ENCODE results near the gene PREX1.

DNA sequence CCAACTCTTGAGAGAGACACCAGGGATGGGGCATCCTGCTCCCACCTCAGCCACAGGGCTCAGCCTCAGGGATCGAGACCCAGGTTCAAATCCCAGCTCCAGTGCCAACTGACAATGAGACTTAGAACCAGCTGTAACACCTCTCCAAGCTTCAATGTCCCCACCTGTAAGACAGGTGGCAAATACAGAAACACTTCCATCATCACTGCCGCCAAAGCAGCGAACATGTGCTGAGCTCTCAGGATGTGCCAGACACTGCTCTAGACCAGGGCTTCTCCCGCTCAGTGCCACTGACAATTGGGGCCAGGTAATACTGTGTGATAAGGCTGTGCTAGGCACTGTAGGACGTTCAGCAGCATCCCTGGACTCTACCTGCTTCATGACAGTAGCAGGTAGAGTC lies 22.1 kb downstream of the PREX1 start:
- TF ChIP-seq, protein P1, sequence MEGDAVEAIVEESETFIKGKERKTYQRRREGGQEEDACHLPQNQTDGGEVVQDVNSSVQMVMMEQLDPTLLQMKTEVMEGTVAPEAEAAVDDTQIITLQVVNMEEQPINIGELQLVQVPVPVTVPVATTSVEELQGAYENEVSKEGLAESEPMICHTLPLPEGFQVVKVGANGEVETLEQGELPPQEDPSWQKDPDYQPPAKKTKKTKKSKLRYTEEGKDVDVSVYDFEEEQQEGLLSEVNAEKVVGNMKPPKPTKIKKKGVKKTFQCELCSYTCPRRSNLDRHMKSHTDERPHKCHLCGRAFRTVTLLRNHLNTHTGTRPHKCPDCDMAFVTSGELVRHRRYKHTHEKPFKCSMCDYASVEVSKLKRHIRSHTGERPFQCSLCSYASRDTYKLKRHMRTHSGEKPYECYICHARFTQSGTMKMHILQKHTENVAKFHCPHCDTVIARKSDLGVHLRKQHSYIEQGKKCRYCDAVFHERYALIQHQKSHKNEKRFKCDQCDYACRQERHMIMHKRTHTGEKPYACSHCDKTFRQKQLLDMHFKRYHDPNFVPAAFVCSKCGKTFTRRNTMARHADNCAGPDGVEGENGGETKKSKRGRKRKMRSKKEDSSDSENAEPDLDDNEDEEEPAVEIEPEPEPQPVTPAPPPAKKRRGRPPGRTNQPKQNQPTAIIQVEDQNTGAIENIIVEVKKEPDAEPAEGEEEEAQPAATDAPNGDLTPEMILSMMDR (IDR thresholded peaks at IDR 0.05) = no peak
- no peak for TF ChIP-seq POLR2A (IDR thresholded peaks at IDR 0.05)

All from adrenal gland (tissue), 5 donors.